Peyer's patch (tissue), 4 donors: ENCODE data around the gene SUGCT. TPM values are rescaled to one million over a fixed set of nuclear protein-coding genes. Genes with fewer than 3 reads are reported as not detected.

Experiments used
- DNase-seq, 3 donors: peaks; one replicate each; pipeline ENCODE4 v3.0.0-alpha.2; 2017 to 2019
- H3K27ac ChIP-seq, 4 donors: fragments of 200-600 bp; sonication (generic); one replicate each; pipeline ENCODE4 v1.5.1; 2016 to 2019
- H3K27me3 ChIP-seq, 2 donors: fragments of 200-600 bp; sonication (generic); one replicate each; pipeline ENCODE4 v1.5.1; 2019
- H3K36me3 ChIP-seq, 3 donors: fragments of 200-600 bp; sonication (generic); one replicate each; pipeline ENCODE4 v1.5.1; 2016 to 2019
- H3K4me1 ChIP-seq, 4 donors: fragments of 200-600 bp; sonication (generic); one replicate each; pipeline ENCODE4 v1.5.1; 2016 to 2019
- H3K4me3 ChIP-seq, 4 donors: fragments of 200-600 bp; sonication (generic); 1 replicate in 3 of 4; 2 replicates in 1 of 4; pipeline ENCODE4 v1.5.1; 2016 to 2019; ENCODE audit warnings: mild to moderate bottlenecking in 1 of 4
- H3K9me3 ChIP-seq, 4 donors: fragments of 200-600 bp; sonication (generic); one replicate each; pipeline ENCODE4 v1.5.1; 2016 to 2019; ENCODE audit warnings: mild to moderate bottlenecking in 1 of 4
- POLR2A ChIP-seq, 2 donors: fragments of 450-650 bp; IDR thresholded peaks; one replicate each; pipeline ENCODE4 v1.5.1; 2017; ENCODE audit warnings: antibody characterized with exemption in 2 of 2, mild to moderate bottlenecking in 2 of 2, moderate library complexity in 2 of 2
- total RNA-seq, 4 donors: library from RNA; depleted of rRNA; stranded (reverse); fragments of >200 nt; gene quantifications; one replicate each; pipeline ENCODE4 v1.1.0, GENCODE V29; 2016
- TF ChIP-seq, protein P1 (sequence below), 6 experiments: fragments of 450-650 bp in 4 of 6; fragments of 200-600 bp in 2 of 6; sonication (generic) in 1 of 6; IDR thresholded peaks; one replicate each; pipeline ENCODE4 v1.5.1; 2017 to 2019; ENCODE audit warnings: antibody characterized with exemption in 6 of 6, mild to moderate bottlenecking in 3 of 6, moderate library complexity in 1 of 6

SUGCT gene
- total RNA-seq, 4 donors from 2014 or later: 6.4 to 8.9 (median 8.3) TPM; not detected in 1

DNA sequence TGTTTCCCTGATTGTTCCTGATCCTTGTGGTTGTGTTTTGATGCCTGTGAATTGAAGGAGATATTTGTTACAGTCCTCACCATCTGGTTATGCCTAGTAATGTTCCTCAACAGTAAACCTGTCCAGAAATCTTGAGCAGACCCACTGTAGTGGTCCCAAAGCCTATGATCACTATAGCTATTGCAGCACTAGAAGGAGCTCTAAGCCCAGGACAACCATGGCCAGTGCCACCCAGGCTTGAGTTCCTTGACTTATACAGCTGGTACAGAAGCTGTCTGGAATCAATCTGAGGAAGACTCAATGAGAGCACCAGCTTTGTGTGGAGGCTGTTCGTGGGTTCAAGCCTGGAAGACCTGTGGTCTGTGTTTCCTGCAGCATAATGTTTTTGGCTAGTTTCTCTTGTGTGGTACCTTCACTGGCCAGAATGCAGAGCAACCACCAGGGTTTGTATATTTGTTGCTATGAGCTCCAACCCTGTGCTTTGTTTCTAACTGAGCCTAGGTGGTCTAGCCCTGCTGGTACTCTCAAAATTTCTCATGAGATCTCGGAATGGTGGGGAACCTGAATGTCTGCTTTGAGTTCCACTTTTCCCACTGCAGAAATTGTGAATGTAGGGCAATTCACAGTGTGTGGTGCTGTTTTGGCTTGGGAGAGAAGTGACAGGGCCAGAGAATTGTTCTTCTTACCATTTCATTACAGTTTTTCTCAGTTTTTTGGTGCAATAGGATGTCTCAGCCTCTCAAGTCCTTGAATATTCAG lies 355.2 kb downstream of the SUGCT start:
- TF ChIP-seq, protein P1, sequence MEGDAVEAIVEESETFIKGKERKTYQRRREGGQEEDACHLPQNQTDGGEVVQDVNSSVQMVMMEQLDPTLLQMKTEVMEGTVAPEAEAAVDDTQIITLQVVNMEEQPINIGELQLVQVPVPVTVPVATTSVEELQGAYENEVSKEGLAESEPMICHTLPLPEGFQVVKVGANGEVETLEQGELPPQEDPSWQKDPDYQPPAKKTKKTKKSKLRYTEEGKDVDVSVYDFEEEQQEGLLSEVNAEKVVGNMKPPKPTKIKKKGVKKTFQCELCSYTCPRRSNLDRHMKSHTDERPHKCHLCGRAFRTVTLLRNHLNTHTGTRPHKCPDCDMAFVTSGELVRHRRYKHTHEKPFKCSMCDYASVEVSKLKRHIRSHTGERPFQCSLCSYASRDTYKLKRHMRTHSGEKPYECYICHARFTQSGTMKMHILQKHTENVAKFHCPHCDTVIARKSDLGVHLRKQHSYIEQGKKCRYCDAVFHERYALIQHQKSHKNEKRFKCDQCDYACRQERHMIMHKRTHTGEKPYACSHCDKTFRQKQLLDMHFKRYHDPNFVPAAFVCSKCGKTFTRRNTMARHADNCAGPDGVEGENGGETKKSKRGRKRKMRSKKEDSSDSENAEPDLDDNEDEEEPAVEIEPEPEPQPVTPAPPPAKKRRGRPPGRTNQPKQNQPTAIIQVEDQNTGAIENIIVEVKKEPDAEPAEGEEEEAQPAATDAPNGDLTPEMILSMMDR (IDR thresholded peaks at IDR 0.05): no peak
- Histone ChIP-seq H3K9me3 (no peaks in the 10 kb centered on the region), H3K27ac (no peak overlapping the region), H3K36me3 (no peaks in the 10 kb centered on the region), H3K27me3 (no peaks in the 10 kb centered on the region), H3K4me1 (no peaks in the 10 kb centered on the region), H3K4me3 (no peak overlapping the region)
- DNase-seq: no peak

GRCh38 chr7:40490603-40490924 lies 355.8 kb downstream of the SUGCT start:
- Histone ChIP-seq H3K4me3 (no peak overlapping the region), H3K4me1 (no peaks in the 10 kb centered on the region), H3K27ac (no peak overlapping the region), H3K9me3 (no peaks in the 10 kb centered on the region), H3K36me3 (no peaks in the 10 kb centered on the region), H3K27me3 (no peaks in the 10 kb centered on the region)
- no peak for TF ChIP-seq POLR2A (IDR thresholded peaks at IDR 0.05)
- TF ChIP-seq, protein P1 (IDR thresholded peaks at IDR 0.05): no peak
- DNase-seq: no peak

DNA sequence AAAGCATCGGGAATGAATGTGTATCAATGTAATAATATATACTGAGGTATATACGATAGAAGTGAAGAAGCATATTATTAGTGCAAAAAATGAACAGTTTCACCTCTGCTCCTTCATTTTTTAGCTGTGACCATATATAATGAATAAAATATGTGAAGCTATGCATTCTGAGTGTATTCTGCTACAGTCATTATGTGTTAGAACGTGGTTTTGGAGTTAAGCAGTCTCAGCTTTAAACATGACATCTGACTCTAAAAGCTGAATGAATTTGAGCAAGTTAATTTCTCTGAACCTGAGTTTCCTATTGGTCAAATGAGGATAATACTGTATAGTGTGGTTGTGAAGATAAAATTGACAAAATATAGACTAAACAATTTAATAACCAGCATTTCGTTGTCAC lies 358.1 kb downstream of the SUGCT start:
- no peaks in the 10 kb centered on the region for H3K27me3 ChIP-seq
- no peak overlapping the region for H3K27ac ChIP-seq
- DNase-seq: no peak
- no peaks in the 10 kb centered on the region for H3K36me3 ChIP-seq
- no peak overlapping the region for H3K4me3 ChIP-seq
- TF ChIP-seq, protein P1 (IDR thresholded peaks at IDR 0.05): no peak
- TF ChIP-seq POLR2A (IDR thresholded peaks at IDR 0.05): no peak
- no peaks in the 10 kb centered on the region for H3K4me1 ChIP-seq
- no peaks in the 10 kb centered on the region for H3K9me3 ChIP-seq

- H3K9me3 ChIP-seq: no peaks in the 10 kb centered on the region
- DNase-seq: no peak
- H3K27ac ChIP-seq: no peak overlapping the region
- H3K36me3 ChIP-seq: no peaks in the 10 kb centered on the region
- H3K4me3 ChIP-seq: no peak overlapping the region
- H3K4me1 ChIP-seq: no peaks in the 10 kb centered on the region
- no peak for TF ChIP-seq POLR2A (IDR thresholded peaks at IDR 0.05)
- TF ChIP-seq, protein P1 (IDR thresholded peaks at IDR 0.05): no peak
- no peaks in the 10 kb centered on the region for H3K27me3 ChIP-seq
These were observed 358.8 kb downstream of the SUGCT start for GRCh38 chr7:40493609-40494051.

- Histone ChIP-seq H3K4me1 (no peaks in the 10 kb centered on the region), H3K9me3 (no peaks in the 10 kb centered on the region), H3K27me3 (no peaks in the 10 kb centered on the region), H3K27ac (no peak overlapping the region), H3K36me3 (no peaks in the 10 kb centered on the region), H3K4me3 (no peak overlapping the region)
- no peak for DNase-seq
- TF ChIP-seq POLR2A (IDR thresholded peaks at IDR 0.05): no peak
- TF ChIP-seq, protein P1 (IDR thresholded peaks at IDR 0.05): no peak
These were observed 364.2 kb downstream of the SUGCT start for GRCh38 chr7:40498924-40499510.
